Esophagus muscularis mucosa (tissue), 4 donors: Measurements from ENCODE around the gene EMSY.

Source experiments
- CTCF ChIP-seq, 3 experiments: fragments of 200-600 bp in 2 of 3; fragments of 450-650 bp in 1 of 3; sonication (generic) in 2 of 3; IDR thresholded peaks; one replicate each; pipeline ENCODE4 v1.5.1; 2017 to 2019; ENCODE audit warnings: antibody characterized with exemption in 3 of 3, mild to moderate bottlenecking in 2 of 3, moderate library complexity in 1 of 3
- EP300 ChIP-seq: sonication (generic); formaldehyde crosslinking; IDR thresholded peaks from one replicate; pipeline ENCODE4 v1.6.1; 2017; ENCODE audit warnings: antibody characterized with exemption
- POLR2A ChIP-seq: fragments of 450-650 bp; IDR thresholded peaks from one replicate; pipeline ENCODE4 v1.6.1; 2017; ENCODE audit warnings: antibody characterized with exemption, moderate library complexity, mild to moderate bottlenecking, low read depth
- POLR2AphosphoS5 ChIP-seq, 2 donors: sonication (generic); formaldehyde crosslinking; IDR thresholded peaks; one replicate each; pipeline ENCODE4 v1.6.1; 2017; ENCODE audit warnings: antibody characterized with exemption in 2 of 2

- TF ChIP-seq CTCF (IDR thresholded peaks at IDR 0.05): no peak
- no peak for TF ChIP-seq POLR2AphosphoS5 (IDR thresholded peaks at IDR 0.05)
- no peak for TF ChIP-seq POLR2A
- no peak for TF ChIP-seq EP300
Observed at GRCh38 chr11:76599041-76600013, 154.5 kb downstream of the EMSY start.
